WI38 (cell line): ENCODE data around the gene MTNR1A.

Source experiments
- H3K4me3 ChIP-seq: 2 replicates; pipeline ENCODE4 v1.5.1; 2011; ENCODE audit warnings: low read depth, mild to moderate bottlenecking, control low read depth, low read length
- TF ChIP-seq, protein P1 (sequence below): IDR thresholded peaks from 2 replicates; pipeline ENCODE4 v1.5.1; 2012; ENCODE audit warnings: low read depth, mild to moderate bottlenecking, control low read depth, low read length

MTNR1A gene

DNA sequence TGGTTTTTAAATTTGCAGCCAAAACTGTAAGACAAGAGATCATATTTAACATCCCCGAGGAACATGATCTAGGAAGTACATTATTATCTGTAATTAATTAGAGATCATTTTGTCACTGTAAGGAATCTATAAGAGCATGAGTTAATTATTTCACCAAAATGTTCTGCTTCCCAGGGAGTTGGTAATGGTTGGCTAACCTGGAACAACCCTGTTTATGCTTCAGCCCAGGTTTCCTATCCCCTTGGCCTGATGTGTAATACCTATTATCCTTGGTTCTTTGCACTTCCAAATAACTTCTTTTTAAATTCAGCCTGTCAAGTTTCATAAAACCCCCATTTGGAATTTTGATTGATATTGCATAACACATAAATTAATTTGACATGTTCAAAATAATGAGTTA lies 6.4 kb upstream of the MTNR1A start:
- TF ChIP-seq, protein P1, sequence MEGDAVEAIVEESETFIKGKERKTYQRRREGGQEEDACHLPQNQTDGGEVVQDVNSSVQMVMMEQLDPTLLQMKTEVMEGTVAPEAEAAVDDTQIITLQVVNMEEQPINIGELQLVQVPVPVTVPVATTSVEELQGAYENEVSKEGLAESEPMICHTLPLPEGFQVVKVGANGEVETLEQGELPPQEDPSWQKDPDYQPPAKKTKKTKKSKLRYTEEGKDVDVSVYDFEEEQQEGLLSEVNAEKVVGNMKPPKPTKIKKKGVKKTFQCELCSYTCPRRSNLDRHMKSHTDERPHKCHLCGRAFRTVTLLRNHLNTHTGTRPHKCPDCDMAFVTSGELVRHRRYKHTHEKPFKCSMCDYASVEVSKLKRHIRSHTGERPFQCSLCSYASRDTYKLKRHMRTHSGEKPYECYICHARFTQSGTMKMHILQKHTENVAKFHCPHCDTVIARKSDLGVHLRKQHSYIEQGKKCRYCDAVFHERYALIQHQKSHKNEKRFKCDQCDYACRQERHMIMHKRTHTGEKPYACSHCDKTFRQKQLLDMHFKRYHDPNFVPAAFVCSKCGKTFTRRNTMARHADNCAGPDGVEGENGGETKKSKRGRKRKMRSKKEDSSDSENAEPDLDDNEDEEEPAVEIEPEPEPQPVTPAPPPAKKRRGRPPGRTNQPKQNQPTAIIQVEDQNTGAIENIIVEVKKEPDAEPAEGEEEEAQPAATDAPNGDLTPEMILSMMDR = no peak
- no peak overlapping the region for H3K4me3 ChIP-seq

DNA sequence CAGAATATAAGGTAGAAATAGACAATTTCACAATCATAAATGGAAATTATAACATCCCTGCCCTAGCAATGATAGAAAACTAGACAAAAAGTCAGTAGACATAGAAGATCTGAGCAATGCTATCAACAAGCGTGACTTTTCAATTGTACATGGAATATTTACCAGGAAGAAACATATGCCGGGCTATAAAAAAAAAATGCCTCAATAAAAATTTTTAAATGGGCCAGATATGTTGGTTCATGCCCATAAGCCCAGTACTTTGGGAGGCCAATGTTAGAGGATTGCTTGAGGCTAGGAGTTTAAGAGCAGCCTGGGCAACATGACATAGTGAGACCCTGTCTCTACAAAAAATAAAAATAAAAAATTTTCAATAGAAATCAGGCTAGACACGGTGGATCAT lies 5.3 kb upstream of the MTNR1A start:
- no peak overlapping the region for H3K4me3 ChIP-seq
- TF ChIP-seq, protein P1 = no peak

DNA sequence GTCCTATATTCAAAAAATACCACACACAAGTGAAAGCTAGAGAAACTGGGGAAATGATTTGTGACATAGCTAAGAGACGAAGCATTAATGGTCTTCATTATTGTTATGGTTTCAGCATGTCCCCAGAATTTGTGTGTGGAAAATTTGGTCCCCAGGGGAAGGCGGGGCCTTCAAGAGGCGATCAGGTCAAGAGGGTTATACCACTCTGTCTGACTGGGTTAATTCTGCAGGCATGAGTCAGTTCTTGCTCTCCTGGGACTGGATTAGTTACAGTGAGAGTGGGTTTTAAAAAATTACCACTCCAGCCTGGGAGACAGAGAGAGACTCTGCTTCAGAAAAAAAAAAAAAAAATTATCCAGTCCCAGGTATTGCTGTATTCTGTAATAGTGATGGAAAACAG lies 2.1 kb upstream of the MTNR1A start:
- TF ChIP-seq, protein P1 = no peak
- H3K4me3 ChIP-seq = no peak overlapping the region

DNA sequence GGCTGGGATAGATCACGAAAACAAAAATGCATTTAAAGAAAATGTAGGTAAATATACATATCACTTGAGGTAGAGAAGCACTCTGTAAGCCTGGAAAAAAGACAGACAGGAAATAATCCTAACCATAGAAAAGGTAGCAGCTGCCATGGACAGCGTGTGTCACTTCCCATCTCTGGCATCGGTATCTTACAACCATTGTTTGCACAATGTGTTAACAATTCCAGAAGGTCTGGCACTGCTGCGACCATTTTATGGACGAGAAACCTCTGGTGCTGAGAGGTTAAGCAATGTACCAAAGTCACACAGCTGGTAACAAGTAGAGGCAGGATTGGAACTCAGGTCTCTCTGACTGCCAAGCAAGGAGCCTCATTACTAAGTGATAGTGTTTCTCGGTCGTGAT lies 1.7 kb upstream of the MTNR1A start:
- TF ChIP-seq, protein P1 = no peak
- H3K4me3 ChIP-seq = no peak overlapping the region

DNA sequence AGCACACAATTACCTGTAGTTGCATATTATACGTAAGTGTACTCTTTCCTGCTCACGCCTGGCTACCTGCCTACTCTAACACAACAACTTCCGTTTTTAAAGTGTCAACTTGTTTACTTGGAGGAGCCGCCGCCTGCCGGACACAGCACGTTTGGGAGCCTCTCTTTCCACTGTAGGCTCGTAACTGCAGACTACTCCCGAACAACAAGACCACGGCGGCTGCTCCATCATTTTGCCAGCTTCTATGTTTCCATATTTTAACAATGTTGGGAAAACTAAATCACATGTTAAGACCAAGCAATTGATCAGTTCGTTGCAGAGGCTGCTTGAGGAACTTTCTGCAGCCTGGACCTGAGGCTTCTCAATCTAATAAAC lies 841 bp downstream of the MTNR1A start:
- peak overlapping the region; percentile 44 for H3K4me3 ChIP-seq
- TF ChIP-seq, protein P1 = no peak

- no peak overlapping the region for H3K4me3 ChIP-seq
- TF ChIP-seq, protein P1 = no peak
These were observed 1.6 kb downstream of the MTNR1A start for GRCh38 chr4:186553717-186554116.

- H3K4me3 ChIP-seq = no peak overlapping the region
- TF ChIP-seq, protein P1 = no peak
These were observed 3.5 kb downstream of the MTNR1A start for GRCh38 chr4:186551849-186552248.

- H3K4me3 ChIP-seq = no peak overlapping the region
- TF ChIP-seq, protein P1 = no peak
These were observed 9.9 kb downstream of the MTNR1A start for GRCh38 chr4:186545436-186545835.
